Upper lobe of right lung (tissue), 1 donor: ENCODE results near the gene EYS. TPM values are rescaled to one million over a fixed set of nuclear protein-coding genes. Genes with fewer than 3 reads are reported as not detected.
"Not testable (repeated sequence)": the region's sequence is repeated elsewhere in the genome, so short reads cannot be mapped to it uniquely, and the experiment has no call there.

Experiments
- ATAC-seq: fragments of 200-7000 bp; cut with Tn5 transposase; one replicate; pipeline ENCODE4 v1.9.1; 2020; ENCODE audit warnings: mild to moderate bottlenecking, moderate library complexity
- DNase-seq: peaks from one replicate; pipeline ENCODE4 v3.0.0-alpha.2; 2020
- H3K27ac ChIP-seq: fragments of 200-600 bp; one replicate; pipeline ENCODE4 v1.8.0; 2022
- H3K27me3 ChIP-seq: fragments of 200-600 bp; one replicate; pipeline ENCODE4 v1.8.0; 2022; ENCODE audit warnings: mild to moderate bottlenecking
- H3K36me3 ChIP-seq: fragments of 200-600 bp; one replicate; pipeline ENCODE4 v1.8.0; 2022
- H3K4me1 ChIP-seq: fragments of 200-600 bp; one replicate; pipeline ENCODE4 v1.8.0; 2022
- H3K4me3 ChIP-seq: fragments of 200-600 bp; one replicate; pipeline ENCODE4 v1.8.0; 2022; ENCODE audit warnings: mild to moderate bottlenecking
- H3K9me3 ChIP-seq: fragments of 200-600 bp; one replicate; pipeline ENCODE4 v1.8.0; 2022
- intact Hi-C: fragments of 100-400 bp; cut with DNase I; formaldehyde crosslinking; loops from one replicate; pipeline ENCODE4 v1.11.0; 2022
- total RNA-seq: library from RNA; stranded (reverse); fragmentation: NEBNext Ultra II Directional; extraction: Animal tissue kit (Norgen Biotek cat#: 25700); gene quantifications from one replicate; pipeline ENCODE4 v1.2.1, GENCODE V29; 2021
- TF ChIP-seq, protein P1 (sequence below): fragments of 200-600 bp; IDR thresholded peaks from one replicate; pipeline ENCODE4 v1.8.0; 2022; ENCODE audit warnings: antibody characterized with exemption
- donor health status: DM: no; HTN: yes; CAD: no; lungs with severe emphysema.

The EYS gene
- total RNA-seq, 1 donor from 2014 or later, result not detected

DNA sequence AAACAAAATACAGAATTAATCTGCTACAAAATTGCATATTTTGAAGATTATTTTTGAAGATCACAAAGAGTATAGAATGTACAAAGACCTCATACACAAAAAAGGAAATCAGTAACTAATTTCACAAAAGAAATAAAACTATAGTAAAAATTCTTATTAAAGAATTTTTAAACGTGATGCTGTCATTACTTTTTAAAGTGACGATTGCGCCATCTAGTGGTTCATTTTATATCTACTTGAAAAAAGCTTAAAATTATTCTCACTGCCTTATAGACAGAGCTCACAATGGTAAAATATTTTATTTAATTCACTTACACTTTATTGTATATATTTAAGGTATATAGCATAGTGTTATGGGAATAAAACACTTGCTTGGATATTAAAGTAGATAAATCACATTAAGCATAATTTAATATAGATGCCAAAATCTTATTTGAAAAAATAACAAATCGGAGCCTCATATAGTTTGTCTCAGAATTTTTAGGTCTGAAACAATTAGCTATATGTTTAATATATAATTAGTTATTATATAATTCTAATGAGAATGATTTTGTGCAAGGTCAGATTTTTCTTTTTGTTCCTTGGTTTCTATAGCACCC lies 1942.6 kb downstream of the EYS start:
- intact Hi-C loops, result loop anchor here (10.0 kb wide), 1 partner anchor 170 kb away; no protein-coding TSS in a partner anchor
- no peak for ATAC-seq

DNA sequence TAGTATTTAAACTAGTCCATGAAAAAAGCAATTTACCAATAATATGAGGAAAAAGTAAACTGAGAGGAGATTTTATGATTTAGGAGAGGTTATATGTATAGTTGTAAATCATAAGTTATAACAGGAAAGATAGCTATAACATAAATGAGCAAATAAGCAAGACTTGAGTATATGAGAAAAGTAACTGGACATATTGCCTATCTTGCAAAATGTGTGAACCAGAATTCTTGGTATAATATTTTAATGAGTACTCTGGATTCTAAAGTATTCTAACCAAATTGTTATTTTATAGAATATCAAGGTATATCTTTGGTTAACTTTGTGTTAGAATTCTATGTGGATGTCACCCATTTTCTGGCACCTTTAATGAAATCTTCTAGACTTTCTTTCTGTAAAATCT lies 1946.8 kb downstream of the EYS start:
- DNase-seq (no peak), ATAC-seq (no peak)
- intact Hi-C loops, result loop anchor here (10.0 kb wide), 1 partner anchor 165 kb away; no protein-coding TSS in a partner anchor

More for the DNA sequence above, 1942.6 kb downstream of the EYS start:
- H3K27me3 ChIP-seq, result no peaks in the 10 kb centered on the region
- H3K9me3 ChIP-seq, result no peaks in the 10 kb centered on the region
- DNase-seq, result no peak
- H3K27ac ChIP-seq, result no peak overlapping the region
- H3K4me1 ChIP-seq, result no peaks in the 10 kb centered on the region
- no peak overlapping the region for H3K4me3 ChIP-seq
- H3K36me3 ChIP-seq, result no peaks in the 10 kb centered on the region
- TF ChIP-seq, protein P1, sequence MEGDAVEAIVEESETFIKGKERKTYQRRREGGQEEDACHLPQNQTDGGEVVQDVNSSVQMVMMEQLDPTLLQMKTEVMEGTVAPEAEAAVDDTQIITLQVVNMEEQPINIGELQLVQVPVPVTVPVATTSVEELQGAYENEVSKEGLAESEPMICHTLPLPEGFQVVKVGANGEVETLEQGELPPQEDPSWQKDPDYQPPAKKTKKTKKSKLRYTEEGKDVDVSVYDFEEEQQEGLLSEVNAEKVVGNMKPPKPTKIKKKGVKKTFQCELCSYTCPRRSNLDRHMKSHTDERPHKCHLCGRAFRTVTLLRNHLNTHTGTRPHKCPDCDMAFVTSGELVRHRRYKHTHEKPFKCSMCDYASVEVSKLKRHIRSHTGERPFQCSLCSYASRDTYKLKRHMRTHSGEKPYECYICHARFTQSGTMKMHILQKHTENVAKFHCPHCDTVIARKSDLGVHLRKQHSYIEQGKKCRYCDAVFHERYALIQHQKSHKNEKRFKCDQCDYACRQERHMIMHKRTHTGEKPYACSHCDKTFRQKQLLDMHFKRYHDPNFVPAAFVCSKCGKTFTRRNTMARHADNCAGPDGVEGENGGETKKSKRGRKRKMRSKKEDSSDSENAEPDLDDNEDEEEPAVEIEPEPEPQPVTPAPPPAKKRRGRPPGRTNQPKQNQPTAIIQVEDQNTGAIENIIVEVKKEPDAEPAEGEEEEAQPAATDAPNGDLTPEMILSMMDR, result peak; percentile 72

DNA sequence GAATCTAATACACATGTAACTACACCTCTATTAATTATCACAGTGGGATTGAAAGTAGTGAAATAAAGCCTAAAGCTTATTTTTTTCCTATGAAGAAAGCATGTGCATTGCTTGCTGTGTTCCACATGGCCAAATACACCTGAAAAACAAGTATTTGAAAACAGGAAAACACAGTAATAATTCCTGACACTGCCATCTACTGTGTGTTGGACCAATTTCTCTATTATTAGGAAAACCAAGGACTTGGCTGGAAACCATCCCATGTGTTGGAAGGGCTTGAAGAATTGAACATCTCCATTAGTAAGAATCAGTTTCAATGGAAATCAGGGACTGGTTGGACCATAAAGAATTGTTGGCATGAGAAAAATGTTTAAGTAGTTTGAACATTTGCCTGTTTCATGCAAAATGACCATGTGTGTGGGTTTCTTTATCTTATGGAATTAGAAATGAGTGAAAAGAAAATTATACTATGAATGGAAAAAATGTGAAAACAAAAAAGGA lies 1947.4 kb downstream of the EYS start:
- no peak for DNase-seq
- intact Hi-C loops, result loop anchor here (10.0 kb wide), 1 partner anchor 165 kb away; no protein-coding TSS in a partner anchor

More for the DNA sequence above, 1946.8 kb downstream of the EYS start:
- H3K4me3 ChIP-seq, result no peak overlapping the region
- H3K27me3 ChIP-seq, result no peaks in the 10 kb centered on the region
- TF ChIP-seq, protein P1, result no peak
- no peak overlapping the region for H3K27ac ChIP-seq
- H3K36me3 ChIP-seq, result peaks cover 4% of the 10 kb centered on the region
- H3K9me3 ChIP-seq, result peaks cover 9% of the 10 kb centered on the region
- no peaks in the 10 kb centered on the region for H3K4me1 ChIP-seq

DNA sequence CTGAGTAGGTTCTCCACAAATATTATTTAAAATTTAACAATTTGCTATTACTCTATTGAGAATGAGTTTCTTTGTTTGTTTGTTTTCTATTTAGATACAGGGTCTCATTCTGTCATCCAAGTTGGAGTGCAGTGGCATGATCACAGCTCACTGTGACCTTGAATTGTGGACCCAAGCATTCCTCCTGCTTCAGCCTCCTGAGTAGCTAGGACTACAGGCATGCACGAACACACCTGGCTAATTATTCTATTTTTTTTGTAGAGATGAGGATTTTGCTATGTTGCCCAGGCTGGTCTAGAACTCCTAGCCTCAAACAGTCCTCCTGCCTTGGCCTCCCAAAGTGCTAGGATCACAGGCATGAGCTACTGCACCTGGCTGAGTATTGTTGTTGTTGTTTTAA lies 1949.2 kb downstream of the EYS start:
- Histone ChIP-seq H3K4me3 (no peak overlapping the region), H3K9me3 (peaks cover 9% of the 10 kb centered on the region), H3K27me3 (no peaks in the 10 kb centered on the region), H3K27ac (no peak overlapping the region), H3K4me1 (no peaks in the 10 kb centered on the region), H3K36me3 (peaks cover 4% of the 10 kb centered on the region)
- ATAC-seq (no peak), DNase-seq (no peak)
- intact Hi-C loops, result no loop called here
- TF ChIP-seq, protein P1, result no peak

More for the DNA sequence above, 1947.4 kb downstream of the EYS start:
- H3K27ac ChIP-seq, result no peak overlapping the region
- peaks cover 4% of the 10 kb centered on the region for H3K36me3 ChIP-seq
- TF ChIP-seq, protein P1, result no peak
- no peak overlapping the region for H3K4me3 ChIP-seq
- no peaks in the 10 kb centered on the region for H3K27me3 ChIP-seq
- peaks cover 9% of the 10 kb centered on the region for H3K9me3 ChIP-seq
- no peaks in the 10 kb centered on the region for H3K4me1 ChIP-seq
- no peak for ATAC-seq

DNA sequence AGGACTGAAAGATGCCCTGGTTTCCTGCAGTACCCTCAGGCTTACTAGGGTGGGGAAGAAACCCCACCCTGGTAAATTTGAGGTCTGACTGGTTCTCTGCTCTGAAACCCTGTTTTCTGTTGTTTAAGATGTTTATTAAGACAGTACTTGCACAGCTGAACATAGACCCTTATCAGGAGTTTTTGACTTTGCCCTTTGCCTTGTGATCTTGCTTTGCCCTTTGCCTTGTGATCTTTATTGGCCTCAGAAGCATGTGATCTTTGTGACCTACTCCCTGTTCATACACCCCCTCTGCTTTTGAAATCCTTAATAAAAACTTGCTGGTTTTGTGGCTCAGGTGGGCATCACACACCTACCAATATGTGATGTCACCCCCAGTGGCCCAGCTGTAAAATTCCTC lies 1949.8 kb downstream of the EYS start:
- intact Hi-C loops, H3K36me3 ChIP-seq, H3K9me3 ChIP-seq, H3K27me3 ChIP-seq, ATAC-seq, H3K27ac ChIP-seq, H3K4me3 ChIP-seq, H3K4me1 ChIP-seq, DNase-seq: not testable (repeated sequence)

DNA sequence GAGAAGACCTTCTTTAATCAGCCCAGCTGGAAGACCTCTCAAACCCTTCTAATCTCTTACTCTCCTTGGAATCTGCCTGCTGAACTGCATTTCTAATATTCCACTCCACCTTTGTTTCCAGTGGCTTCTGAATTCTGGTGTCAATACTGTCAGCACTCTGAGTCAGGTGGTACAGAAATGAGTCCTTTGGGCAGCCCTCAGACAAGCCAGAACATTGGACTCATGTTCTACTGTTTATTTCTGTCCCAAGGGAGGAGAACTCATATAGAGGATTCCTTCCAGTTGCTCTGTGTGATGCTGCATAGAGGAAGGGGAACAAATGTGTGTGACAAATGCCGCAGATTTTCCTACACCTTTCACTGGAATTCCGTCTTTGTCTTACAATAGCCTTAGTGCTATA lies 1956.6 kb downstream of the EYS start:
- ATAC-seq (no peak), DNase-seq (no peak)
- Histone ChIP-seq H3K4me3 (no peak overlapping the region), H3K9me3 (no peaks in the 10 kb centered on the region), H3K4me1 (no peaks in the 10 kb centered on the region), H3K27me3 (no peaks in the 10 kb centered on the region), H3K27ac (no peak overlapping the region), H3K36me3 (no peaks in the 10 kb centered on the region)
- TF ChIP-seq, protein P1, result no peak
- intact Hi-C loops, result no loop called here
